Liver (tissue), 9 donors: ENCODE data around the gene CD320. TPM values are rescaled to one million over a fixed set of nuclear protein-coding genes. Genes with fewer than 3 reads are reported as not detected.
"Not testable (repeated sequence)": the region's sequence is repeated elsewhere in the genome, so short reads cannot be mapped to it uniquely, and the experiment has no call there.

Source experiments
- DNase-seq: peaks from one replicate; pipeline ENCODE4 v3.0.0-alpha.2; 2017; ENCODE audit warnings: low spot score
- H3K27ac ChIP-seq, 2 donors: one replicate each; pipeline ENCODE4 v1.7.0; 2013; ENCODE audit warnings: inconsistent platforms in 2 of 2, low read length in 2 of 2, control low read depth in 1 of 2, low read depth in 1 of 2, mild to moderate bottlenecking in 1 of 2
- H3K27me3 ChIP-seq, 4 donors: one replicate each; pipeline versions ENCODE4 v1.6.1 to v1.7.0; 2013; ENCODE audit warnings: low read length in 3 of 4, inconsistent platforms in 1 of 4, mild to moderate bottlenecking in 1 of 4, moderate library complexity in 1 of 4; ENCODE audit not compliant: control insufficient read depth in 4 of 4, insufficient read depth in 4 of 4
- H3K36me3 ChIP-seq, 4 donors: one replicate each; pipeline versions ENCODE4 v1.6.1 to v1.7.0; 2013; ENCODE audit warnings: low read length in 3 of 4, mild to moderate bottlenecking in 3 of 4, low read depth in 1 of 4, moderate library complexity in 1 of 4; ENCODE audit not compliant: control insufficient read depth in 4 of 4, insufficient read depth in 3 of 4
- H3K4me1 ChIP-seq, 4 donors: one replicate each; pipeline versions ENCODE4 v1.6.1 to v1.7.0; 2013; ENCODE audit warnings: low read length in 3 of 4, mild to moderate bottlenecking in 3 of 4, moderate library complexity in 1 of 4; ENCODE audit not compliant: control insufficient read depth in 4 of 4, insufficient read depth in 4 of 4
- H3K4me3 ChIP-seq, 3 donors: one replicate each; pipeline versions ENCODE4 v1.6.1 to v1.7.0; 2013; ENCODE audit warnings: low read length in 3 of 3, control low read depth in 1 of 3, low read depth in 1 of 3, mild to moderate bottlenecking in 1 of 3
- H3K9ac ChIP-seq, 2 donors: one replicate each; pipeline ENCODE4 v1.7.0; 2013; ENCODE audit warnings: low read length in 2 of 2, mild to moderate bottlenecking in 2 of 2, moderate library complexity in 2 of 2, control low read depth in 1 of 2, low read depth in 1 of 2
- H3K9me3 ChIP-seq, 4 donors: one replicate each; pipeline versions ENCODE4 v1.6.1 to v1.7.0; 2013; ENCODE audit warnings: low read length in 3 of 4; ENCODE audit not compliant: control insufficient read depth in 4 of 4
- ATF3 ChIP-seq: IDR thresholded peaks from 2 replicates; pipeline ENCODE4 v1.6.1; 2016; ENCODE audit warnings: antibody characterized with exemption
- CTCF ChIP-seq: fragments of 150-350 bp; IDR thresholded peaks from 2 replicates; pipeline ENCODE4 v1.5.1; 2017; ENCODE audit warnings: improper control_type of control experiment, low read depth, low read length; ENCODE audit not compliant: missing input control
- EGR1 ChIP-seq, 2 donors: IDR thresholded peaks; 2 replicates each; pipeline ENCODE4 v1.6.1; 2016 to 2018; ENCODE audit warnings: antibody characterized with exemption in 2 of 2, low read depth in 2 of 2
- HNF4A ChIP-seq, 2 donors: conservative IDR thresholded peaks; 2 replicates each; pipeline ENCODE4 v1.6.1; 2016; ENCODE audit warnings: antibody characterized with exemption in 2 of 2, mild to moderate bottlenecking in 2 of 2
- JUND ChIP-seq, 2 donors: IDR thresholded peaks; 2 replicates each; pipeline ENCODE4 v1.6.1; 2016; ENCODE audit warnings: antibody characterized with exemption in 2 of 2
- RAD21 ChIP-seq, 2 donors: IDR thresholded peaks; 2 replicates each; pipeline ENCODE4 v1.6.1; 2016; ENCODE audit warnings: antibody characterized with exemption in 2 of 2, mild to moderate bottlenecking in 2 of 2
- REST ChIP-seq: IDR thresholded peaks from 2 replicates; pipeline ENCODE4 v1.6.1; 2016; ENCODE audit warnings: antibody characterized with exemption, mild to moderate bottlenecking
- TAF1 ChIP-seq: conservative IDR thresholded peaks from 2 replicates; pipeline ENCODE4 v1.6.1; 2016; ENCODE audit warnings: antibody characterized with exemption, mild to moderate bottlenecking
- WGBS: extraction: QIAGEN DNeasy Blood & Tissue Kit; methylation state at CpG from one replicate; pipeline ENCODE4 v1.1.7; 2013; 5-methylcytosine and 5-hydroxymethylcytosine counted together
- polyA plus RNA-seq, 2 donors: library from polyadenylated mRNA; stranded (reverse) in 1 of 2; unstranded in 1 of 2; fragments of 200-250 nt in 1 of 2; fragments of >200 nt in 1 of 2; fragmentation: Nextera tagmentation in 1 of 2; extraction: Ambion mirVana in 1 of 2; gene quantifications; one replicate each; pipeline versions ENCODE4 v1.2.1 to v1.2.3, GENCODE V29; 2013 to 2015
- total RNA-seq, 2 donors: library from RNA; depleted of rRNA; stranded (reverse); fragments of >200 nt; gene quantifications; one replicate each; pipeline ENCODE4 v1.2.3, GENCODE V29; 2014
- donor health status: healthy.
- donor health status: healthy.
- donor health status: healthy.
- donor health status: healthy.
- donor health status: healthy.

The CD320 gene
- total and polyA plus RNA-seq, 4 donors = 6.7 to 18.0 (median 12.6) TPM

GRCh38 chr19:8265872-8266271 is 42.3 kb downstream of the CD320 start:
- Histone ChIP-seq H3K4me3 (no peak overlapping the region), H3K27ac (no peak overlapping the region), H3K4me1 (peaks cover 0 to 8% (median 4%) of the 10 kb centered on the region in 4 donors), H3K9me3 (no peaks in the 10 kb centered on the region), H3K27me3 (no peaks in the 10 kb centered on the region), H3K9ac (no peak overlapping the region), H3K36me3 (peaks cover 0 to 16% (median 7%) of the 10 kb centered on the region in 4 donors)
- 76% methylated on average over 3 of the region's 3 CpGs for WGBS
- TF ChIP-seq ATF3 (no peak), JUND (IDR thresholded peaks at IDR 0.05) (no peak), TAF1 (no peak), EGR1 (IDR thresholded peaks at IDR 0.05; ENCODE audit: low read depth in 2 of 2) (no peak)
- no peak for DNase-seq

GRCh38 chr19:8264248-8264647 is 43.9 kb downstream of the CD320 start:
- not testable (repeated sequence) for H3K27ac ChIP-seq

GRCh38 chr19:8262431-8262830 is 45.7 kb downstream of the CD320 start:
- Histone ChIP-seq H3K9me3 (no peaks in the 10 kb centered on the region), H3K9ac (no peak overlapping the region), H3K4me1 (no peaks in the 10 kb centered on the region), H3K27me3 (no peaks in the 10 kb centered on the region), H3K4me3 (no peak overlapping the region), H3K36me3 (peaks cover 3 to 30% (median 10%) of the 10 kb centered on the region in 4 donors), H3K27ac (no peak overlapping the region)
- TF ChIP-seq REST = no peak
- 98% methylated on average over 6 of the region's 6 CpGs for WGBS
- no peak for DNase-seq

More at GRCh38 chr19:8264248-8264647, 43.9 kb downstream of the CD320 start:
- 87% methylated on average over 4 of the region's 4 CpGs for WGBS
- DNase-seq, H3K27me3 ChIP-seq, H3K9me3 ChIP-seq, H3K4me3 ChIP-seq, H3K4me1 ChIP-seq, H3K9ac ChIP-seq: not testable (repeated sequence)
- peaks cover 0 to 21% (median 7%) of the 10 kb centered on the region in 4 donors for H3K36me3 ChIP-seq

- TF ChIP-seq RAD21 (IDR thresholded peaks at IDR 0.05) (no peak), HNF4A (conservative IDR thresholded peaks at IDR 0.05) (no peak), CTCF (no peak), ATF3 (no peak)
These were observed 46.3 kb downstream of the CD320 start for GRCh38 chr19:8261881-8262280.

More at GRCh38 chr19:8261881-8262280, 46.3 kb downstream of the CD320 start:
- H3K36me3 ChIP-seq = peaks cover 3 to 32% (median 12%) of the 10 kb centered on the region in 4 donors
- 95% methylated on average over 14 of the region's 14 CpGs for WGBS
- H3K4me1 ChIP-seq = no peaks in the 10 kb centered on the region
- no peak for DNase-seq
- H3K9me3 ChIP-seq = no peaks in the 10 kb centered on the region
- H3K9ac ChIP-seq = no peak overlapping the region
- H3K27ac ChIP-seq = no peak overlapping the region
- no peak overlapping the region for H3K4me3 ChIP-seq
- no peaks in the 10 kb centered on the region for H3K27me3 ChIP-seq
